HEK293T (cell line): ENCODE results near the gene DOCK7.

ENCODE experiments used
- CTCF ChIA-PET: fragments of 350-600 bp; formaldehyde crosslinking; extraction: SDS; loops from one replicate; lab custom pipeline; 2021; ENCODE audit warnings: antibody characterized with exemption, inconsistent platforms; lab: Yijun Ruan, JAX
- POLR2A ChIA-PET: fragments of 350-600 bp; formaldehyde crosslinking; extraction: SDS; loops from one replicate; lab custom pipeline; 2020; ENCODE audit warnings: antibody characterized with exemption, inconsistent platforms; lab: Yijun Ruan, JAX
- DNase-seq: peaks from one replicate; pipeline ENCODE4 v3.0.0; 2012; ENCODE audit warnings: mixed read lengths; ENCODE audit errors: extremely low spot score
- ARNT ChIP-seq: fragments of 450-650 bp; IDR thresholded peaks from 2 replicates; pipeline ENCODE4 v1.6.1; 2017; ENCODE audit warnings: mild to moderate bottlenecking
- BHLHE40 ChIP-seq: fragments of 450-650 bp; IDR thresholded peaks from 2 replicates; pipeline ENCODE4 v1.6.1; 2016; ENCODE audit warnings: mild to moderate bottlenecking, moderate library complexity, borderline replicate concordance
- CTBP1 ChIP-seq: fragments of 450-650 bp; IDR thresholded peaks from 2 replicates; pipeline ENCODE4 v1.6.1; 2016; ENCODE audit warnings: borderline replicate concordance
- ELF4 ChIP-seq: fragments of 450-650 bp; IDR thresholded peaks from 2 replicates; pipeline ENCODE4 v1.6.1; 2017; ENCODE audit warnings: antibody characterized with exemption
- FOXA1 ChIP-seq: fragments of 450-650 bp; IDR thresholded peaks from 2 replicates; pipeline ENCODE4 v1.6.1; 2016; ENCODE audit warnings: mild to moderate bottlenecking
- FOXM1 ChIP-seq: fragments of 450-650 bp; IDR thresholded peaks from 2 replicates; pipeline ENCODE4 v1.6.1; 2017; ENCODE audit warnings: mild to moderate bottlenecking, borderline replicate concordance
- HDGF ChIP-seq: fragments of 450-650 bp; IDR thresholded peaks from 2 replicates; pipeline ENCODE4 v1.6.1; 2017; ENCODE audit warnings: antibody characterized with exemption, borderline replicate concordance
- L3MBTL2 ChIP-seq: fragments of 450-650 bp; conservative IDR thresholded peaks from 2 replicates; pipeline ENCODE4 v1.6.1; 2016; ENCODE audit warnings: mild to moderate bottlenecking
- LEF1 ChIP-seq: fragments of 450-650 bp; IDR thresholded peaks from 2 replicates; pipeline ENCODE4 v1.6.1; 2017; ENCODE audit warnings: mild to moderate bottlenecking, borderline replicate concordance
- NFRKB ChIP-seq: fragments of 450-650 bp; IDR thresholded peaks from 2 replicates; pipeline ENCODE4 v1.6.1; 2016; ENCODE audit warnings: mild to moderate bottlenecking, moderate library complexity
- PKNOX1 ChIP-seq: fragments of 450-650 bp; IDR thresholded peaks from 2 replicates; pipeline ENCODE4 v1.6.1; 2016
- SP1 ChIP-seq: fragments of 450-650 bp; IDR thresholded peaks from 2 replicates; pipeline ENCODE4 v1.6.1; 2017
- SUZ12 ChIP-seq: fragments of 450-650 bp; IDR thresholded peaks from 2 replicates; pipeline ENCODE4 v1.6.1; 2016; ENCODE audit warnings: mild to moderate bottlenecking
- TARDBP ChIP-seq: fragments of 450-650 bp; IDR thresholded peaks from 2 replicates; pipeline ENCODE4 v1.6.1; 2016
- ZNF384 ChIP-seq: fragments of 450-650 bp; IDR thresholded peaks from 2 replicates; pipeline ENCODE4 v1.6.1; 2016

The DOCK7 gene

DNA sequence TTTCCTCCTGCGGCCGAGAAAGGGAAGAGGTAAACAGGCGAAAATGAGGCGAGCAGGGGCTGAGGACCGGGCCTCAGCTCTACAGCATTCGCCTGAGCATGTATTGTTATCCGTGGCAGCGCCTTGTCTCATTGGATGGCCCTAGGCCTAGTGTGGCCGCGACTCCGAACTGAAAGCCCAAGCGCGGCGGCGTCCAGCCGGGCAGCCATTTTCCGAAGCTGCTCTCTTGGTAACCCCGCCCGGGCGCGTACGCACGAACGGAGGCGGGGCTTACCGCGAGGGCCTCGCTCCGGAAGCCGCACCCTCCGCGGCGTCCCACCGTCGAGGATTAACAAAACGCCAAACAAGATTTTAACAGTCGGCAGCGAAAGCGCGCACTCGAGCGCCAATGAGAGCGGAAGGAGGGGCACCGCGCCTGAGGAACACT is 252.1 kb downstream of the DOCK7 start:
- CTCF ChIA-PET = no interaction called here

GRCh38 chr1:62435231-62436038 is 252.8 kb downstream of the DOCK7 start:
- CTCF ChIA-PET = interaction anchor here (0.5 kb wide), 1 partner anchor 23 kb away, joined by 3 read pairs; no protein-coding TSS in a partner anchor
- TF ChIP-seq SP1 = no peak
- TF ChIP-seq L3MBTL2 = peak; percentile 14; the same call in 1 of the 2 replicates
- POLR2A ChIA-PET = interaction anchor here (1.0 to 1.9 kb wide), 14 partner anchors 10 to 259 kb away, joined by 3 to 23 read pairs (median 4); no protein-coding TSS in a partner anchor
- DNase-seq = no peak

More for the DNA sequence above, 252.1 kb downstream of the DOCK7 start:
- TF ChIP-seq NFRKB (peak; percentile 88), ARNT (peak; percentile 37; the same call in 1 of the 2 replicates), ELF4 (peak; percentile 91), L3MBTL2 (no peak), TARDBP (no peak)
- POLR2A ChIA-PET = interaction anchor here (0.7 to 1.9 kb wide), 14 partner anchors 9 to 260 kb away, joined by 3 to 23 read pairs (median 4); no protein-coding TSS in a partner anchor
- DNase-seq = no peak

GRCh38 chr1:62434618-62435001 is 253.6 kb downstream of the DOCK7 start:
- no peak for TF ChIP-seq ZNF384
- TF ChIP-seq SUZ12 = no peak
- no peak for TF ChIP-seq ARNT
- TF ChIP-seq PKNOX1 = no peak
- TF ChIP-seq FOXA1 = no peak
- TF ChIP-seq FOXM1 = no peak
- no peak for TF ChIP-seq L3MBTL2
- TF ChIP-seq SP1 = no peak
- CTCF ChIA-PET = interaction anchor here (0.5 kb wide), 1 partner anchor 24 kb away, joined by 3 read pairs; no protein-coding TSS in a partner anchor
- no peak for DNase-seq
- POLR2A ChIA-PET = interaction anchor here (1.0 to 1.9 kb wide), 3 partner anchors 13 to 136 kb away, joined by 3 to 8 read pairs (median 3); no protein-coding TSS in a partner anchor

- 0 out of 2 replicates have a peak, but pooled peaks have one; percentile 12 for TF ChIP-seq ZNF384
- TF ChIP-seq ARNT = no peak
- POLR2A ChIA-PET = interaction anchor here (1.0 kb wide), 1 partner anchor 136 kb away, joined by 3 read pairs; no protein-coding TSS in a partner anchor
- CTCF ChIA-PET = no interaction called here
- DNase-seq = no peak
Observed at GRCh38 chr1:62433861-62434617, 254.1 kb downstream of the DOCK7 start.

GRCh38 chr1:62429581-62429980 is 258.6 kb downstream of the DOCK7 start:
- no peak for TF ChIP-seq ZNF384
- no peak for TF ChIP-seq LEF1
- no peak for TF ChIP-seq BHLHE40
- no peak for TF ChIP-seq CTBP1
- no peak for TF ChIP-seq L3MBTL2
- no peak for TF ChIP-seq NFRKB
- TF ChIP-seq SP1 = no peak
- no peak for TF ChIP-seq FOXA1
- no peak for TF ChIP-seq ELF4
- no peak for TF ChIP-seq TARDBP
- TF ChIP-seq FOXM1 = no peak
- TF ChIP-seq HDGF = no peak
- no peak for TF ChIP-seq PKNOX1
- no peak for TF ChIP-seq SUZ12
- CTCF ChIA-PET = interaction anchor here (0.7 kb wide), 1 partner anchor 38 kb away, joined by 3 read pairs; no protein-coding TSS in a partner anchor
- POLR2A ChIA-PET = no interaction called here
- no peak for DNase-seq

DNA sequence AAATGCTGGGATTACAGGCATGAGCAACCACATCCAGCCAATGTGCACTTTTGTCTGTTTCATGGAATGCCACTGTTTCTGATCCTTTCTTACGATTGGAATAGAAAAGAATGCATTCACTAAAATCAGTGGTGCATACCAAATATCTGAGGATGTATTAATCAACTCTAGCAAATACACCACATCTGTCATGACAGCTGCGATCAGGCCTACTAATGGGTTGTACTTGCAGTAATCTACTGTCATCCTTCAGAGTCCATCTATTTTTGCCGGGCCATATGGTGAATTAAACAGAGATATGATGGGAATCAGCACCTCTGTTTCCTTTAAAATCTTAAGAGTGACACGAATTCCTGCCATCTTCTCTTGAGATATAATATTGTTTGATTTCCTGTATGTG is 259.8 kb downstream of the DOCK7 start:
- TF ChIP-seq PKNOX1 = no peak
- TF ChIP-seq FOXM1 = no peak
- TF ChIP-seq CTBP1 = no peak
- TF ChIP-seq ELF4 = no peak
- no peak for TF ChIP-seq LEF1
- CTCF ChIA-PET = no interaction called here
- POLR2A ChIA-PET = no interaction called here

DNA sequence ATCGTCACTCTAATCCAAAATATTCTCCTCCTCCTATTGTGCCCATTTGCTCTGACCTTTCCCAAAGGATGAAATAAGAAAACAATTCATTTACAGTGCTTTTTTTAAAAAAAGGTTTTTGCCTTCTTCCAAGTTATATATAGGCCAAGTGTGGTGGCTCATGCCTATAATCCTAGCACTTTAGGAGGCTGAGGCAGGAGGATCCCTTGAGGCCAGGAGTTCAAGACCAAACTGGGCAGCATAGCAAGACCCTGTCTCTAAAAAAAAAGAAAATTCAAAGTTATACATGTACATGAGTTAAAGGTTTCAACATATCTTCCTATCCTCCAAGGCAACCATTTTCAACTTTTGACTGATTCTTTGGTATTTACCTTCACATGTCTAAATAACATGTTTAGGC is 261.4 kb downstream of the DOCK7 start:
- CTCF ChIA-PET = no interaction called here
- POLR2A ChIA-PET = interaction anchor here (3.2 kb wide), 1 partner anchor 9 kb away, joined by 23 read pairs; no protein-coding TSS in a partner anchor
- no peak for TF ChIP-seq SP1
- TF ChIP-seq FOXM1 = no peak
- no peak for DNase-seq

More for the DNA sequence above, 259.8 kb downstream of the DOCK7 start:
- no peak for DNase-seq
